ENCODE results near the gene NRP1.

NRP1 gene

GRCh38 chr10:33165911-33166310 lies 168.6 kb downstream of the NRP1 start:
- DNase-seq = no peak

DNA sequence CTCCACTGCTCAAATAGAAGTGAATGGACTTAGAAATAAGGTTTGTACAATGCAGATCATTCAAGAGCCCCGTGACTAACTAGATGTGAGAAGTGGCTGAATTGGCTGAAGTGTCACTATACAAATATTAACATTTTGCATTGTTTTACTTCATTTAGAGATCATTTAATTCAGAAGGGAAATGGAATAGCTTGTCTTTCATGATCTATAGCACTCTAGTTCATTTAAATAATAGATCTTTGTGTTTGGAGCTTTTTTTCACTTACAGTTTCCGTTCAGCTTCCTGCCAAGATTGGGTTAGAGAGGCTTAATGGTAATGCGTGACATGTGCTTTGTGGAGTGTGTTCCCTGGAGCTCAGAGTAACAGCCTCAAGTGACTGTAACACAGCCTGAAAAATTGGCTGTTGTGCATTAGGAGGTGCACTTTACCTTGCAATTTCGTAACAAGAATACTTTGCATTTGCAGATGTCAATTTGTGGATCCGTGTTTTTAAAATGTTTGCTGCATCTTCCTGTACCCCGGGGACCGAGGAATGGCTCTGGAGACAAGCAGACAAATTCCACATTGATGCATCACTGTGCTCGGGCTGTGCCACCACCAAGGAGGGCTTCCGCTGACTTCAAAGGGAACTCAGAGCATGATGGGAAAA lies 170.3 kb downstream of the NRP1 start:
- DNase-seq = no peak

DNA sequence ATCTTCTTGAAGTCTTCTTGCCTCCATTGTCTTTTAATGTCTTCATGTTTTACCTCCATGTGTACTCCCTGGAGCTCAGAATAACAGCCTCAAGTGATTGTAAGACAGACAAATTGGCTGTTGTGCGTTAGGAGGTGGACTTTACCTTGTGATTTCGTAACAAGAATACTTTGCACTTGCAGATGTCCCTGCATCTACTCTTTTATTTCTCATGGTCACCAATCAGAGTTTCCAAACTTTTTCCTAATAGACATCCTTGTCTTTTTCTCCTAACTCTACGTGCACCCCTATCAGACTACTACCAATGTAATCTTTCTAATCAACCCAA lies 172.3 kb downstream of the NRP1 start:
- DNase-seq = no peak

DNA sequence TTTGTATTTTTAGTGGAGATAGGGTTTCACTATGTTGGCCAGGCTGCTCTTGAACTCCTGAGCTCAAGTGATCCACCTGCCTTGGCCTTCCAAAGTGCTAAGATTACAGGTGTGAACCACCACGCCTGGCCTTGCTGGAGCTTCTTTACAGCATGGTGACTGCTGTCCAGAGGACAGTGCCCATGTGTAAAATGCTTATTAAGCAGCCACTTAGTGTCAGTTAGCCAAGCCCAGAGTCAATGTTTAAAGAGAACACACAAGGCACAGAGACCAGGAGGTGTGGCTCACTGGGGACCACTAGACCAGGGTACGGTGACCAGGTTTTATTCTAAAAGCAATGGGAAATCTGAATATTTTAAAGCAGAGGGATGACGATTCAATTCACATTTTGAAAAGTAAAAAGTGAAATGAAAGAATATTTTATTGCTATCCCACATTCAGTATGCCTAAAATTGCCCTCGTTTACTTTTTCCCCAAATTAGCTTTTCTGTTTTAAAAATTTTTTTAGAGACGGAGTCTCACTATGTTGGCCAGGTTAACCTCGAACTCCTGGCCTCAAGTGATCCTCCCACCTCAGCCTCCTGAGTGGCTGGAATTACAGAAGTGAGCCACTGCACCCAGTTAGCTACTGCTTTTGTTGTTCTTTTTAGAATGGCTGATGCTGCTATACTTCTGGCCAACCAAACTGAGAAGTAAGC lies 172.8 kb downstream of the NRP1 start:
- no peak for DNase-seq

- no peak for DNase-seq
These were observed 174.3 kb downstream of the NRP1 start for GRCh38 chr10:33160151-33160550.

DNA sequence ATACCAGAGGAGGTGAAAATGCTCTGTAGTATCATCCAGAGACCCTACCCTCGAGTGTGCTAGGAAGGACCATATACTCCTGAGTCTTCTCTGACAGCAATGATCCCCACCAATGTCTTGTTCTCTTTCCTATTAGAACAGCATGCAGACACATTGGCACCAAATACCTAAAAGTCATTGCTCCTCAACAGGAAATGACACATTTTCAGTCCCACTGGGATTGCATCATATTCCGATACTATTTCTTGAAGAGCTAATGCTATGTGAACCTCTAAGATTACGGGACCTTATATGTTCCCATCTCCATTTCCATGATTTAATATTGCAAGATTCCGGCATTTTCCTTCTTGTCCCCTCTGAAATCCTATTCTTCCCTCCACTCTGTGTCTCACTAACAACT lies 177.4 kb downstream of the NRP1 start:
- no peak for DNase-seq

GRCh38 chr10:33155720-33156638 lies 178.5 kb downstream of the NRP1 start:
- DNase-seq = peak; percentile 79

GRCh38 chr10:33154590-33154989 lies 179.9 kb downstream of the NRP1 start:
- no peak for DNase-seq

DNA sequence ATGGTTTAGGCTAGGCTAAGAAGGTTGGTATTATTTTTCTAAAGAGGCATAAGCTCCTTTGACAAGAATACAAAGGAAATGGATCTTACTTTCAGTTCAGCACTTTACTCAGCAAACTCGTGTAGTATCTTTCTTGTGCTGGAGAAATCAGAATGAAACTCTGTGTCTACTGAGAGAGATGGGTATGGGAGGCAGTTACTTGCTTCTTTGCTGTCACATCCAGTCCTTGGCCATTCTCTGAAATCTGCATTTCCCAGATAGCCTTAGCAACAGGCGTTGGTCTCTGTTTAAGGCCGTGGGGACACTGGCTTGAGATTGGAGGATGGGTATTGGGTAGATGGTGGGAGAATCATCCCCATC lies 180.5 kb downstream of the NRP1 start:
- peak; percentile 31 for DNase-seq

DNA sequence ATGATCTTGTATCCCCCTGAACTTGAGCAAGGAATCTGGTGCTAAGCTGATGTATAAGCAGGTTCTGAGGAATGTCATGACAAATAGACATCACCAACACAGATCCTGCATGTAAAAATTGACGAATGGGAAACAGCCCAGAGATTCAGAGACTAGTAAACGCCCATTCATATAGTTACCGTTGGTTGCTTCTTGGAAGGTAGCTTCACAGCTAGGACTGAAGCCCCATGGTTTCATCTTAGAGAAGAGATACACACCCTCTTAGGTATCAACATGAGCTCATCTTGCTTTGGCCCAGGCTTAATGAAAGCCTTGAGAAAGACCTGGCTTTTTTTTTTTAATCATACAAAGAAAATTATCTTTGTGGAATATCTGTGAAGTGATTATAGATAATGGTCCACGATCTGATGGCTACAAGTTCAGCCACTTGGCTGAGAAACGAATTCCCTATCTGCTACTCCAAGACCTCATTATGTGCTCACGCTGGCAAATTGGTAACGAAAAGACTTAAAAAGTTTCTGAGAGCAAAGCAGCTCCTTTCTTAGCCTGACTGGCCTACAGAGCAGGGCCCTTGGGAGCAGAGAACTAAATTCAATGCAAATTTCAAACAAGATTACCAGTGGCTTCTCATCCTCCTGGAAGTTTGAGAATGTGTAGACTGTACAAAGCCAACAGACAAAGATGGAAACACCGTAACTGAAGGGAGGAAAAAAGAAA lies 181.1 kb downstream of the NRP1 start:
- no peak for DNase-seq

GRCh38 chr10:33152750-33153149 lies 181.7 kb downstream of the NRP1 start:
- DNase-seq = no peak

- no peak for DNase-seq
These were observed 182.3 kb downstream of the NRP1 start for GRCh38 chr10:33152146-33152545.

- DNase-seq = no peak
These were observed 183.1 kb downstream of the NRP1 start for GRCh38 chr10:33151344-33151864.

DNA sequence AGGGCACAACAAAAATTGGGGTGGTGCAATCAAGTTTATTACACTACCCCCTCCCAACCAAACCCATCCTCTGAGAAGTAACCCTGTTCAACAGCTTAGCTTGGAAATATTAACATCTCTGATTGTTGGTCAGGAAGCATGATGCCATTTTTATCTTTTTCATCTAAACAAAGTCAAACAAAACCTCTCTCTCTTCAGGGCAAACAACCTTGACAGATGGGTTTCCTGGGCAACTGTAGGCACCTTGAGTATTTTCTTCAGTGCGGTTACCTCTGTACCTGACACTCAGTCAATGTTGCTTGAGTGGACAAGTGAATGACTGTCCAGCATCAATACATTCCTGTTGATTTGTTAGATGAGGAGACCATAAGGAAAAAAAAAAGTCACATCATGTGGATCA lies 183.6 kb downstream of the NRP1 start:
- peak; percentile 74 for DNase-seq

GRCh38 chr10:33150146-33150545 lies 184.3 kb downstream of the NRP1 start:
- no peak for DNase-seq

DNA sequence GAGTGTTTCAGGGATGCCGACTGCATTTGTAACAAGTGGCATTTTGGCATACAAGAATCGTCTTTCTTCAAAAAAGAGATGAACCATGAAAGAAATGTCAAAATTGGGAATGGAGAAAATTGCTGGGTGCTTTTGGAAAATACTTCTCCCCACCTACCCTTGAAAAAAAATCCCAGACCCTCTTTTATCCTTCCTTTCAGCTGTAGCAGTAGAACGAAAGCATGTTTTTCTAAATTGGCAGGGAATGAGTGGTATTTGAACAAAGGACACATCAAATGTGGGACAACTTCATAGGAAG lies 187.5 kb downstream of the NRP1 start:
- no peak for DNase-seq

GRCh38 chr10:33146189-33147012 lies 188.1 kb downstream of the NRP1 start:
- no peak for DNase-seq

- no peak for DNase-seq
These were observed 188.8 kb downstream of the NRP1 start for GRCh38 chr10:33145451-33146188.

GRCh38 chr10:33143160-33143728 lies 191.2 kb downstream of the NRP1 start:
- DNase-seq = peak; percentile 47

- DNase-seq = no peak
These were observed 192.2 kb downstream of the NRP1 start for GRCh38 chr10:33142295-33142694.

- DNase-seq = no peak
These were observed 193.2 kb downstream of the NRP1 start for GRCh38 chr10:33141251-33141650.
